Right lobe of liver (tissue), 4 donors: ENCODE results near the gene CCDC9.

Source experiments
- POLR2A ChIP-seq: fragments of 450-650 bp; IDR thresholded peaks from one replicate; pipeline ENCODE4 v1.6.1; 2017; ENCODE audit warnings: antibody characterized with exemption, mild to moderate bottlenecking
- TF ChIP-seq, protein P1 (sequence below), 4 donors: fragments of 200-600 bp in 3 of 4; fragments of 450-650 bp in 1 of 4; IDR thresholded peaks; one replicate each; pipeline versions ENCODE4 v1.5.1 to v1.8.0; 2016 to 2022; ENCODE audit warnings: antibody characterized with exemption in 4 of 4, mild to moderate bottlenecking in 2 of 4
- donor health status: DM: no; HTN: no; CAD: no.
- donor health status: DM: no; HTN: no; CAD: no.
- donor health status: DM: no; HTN: yes; CAD: no.

DNA sequence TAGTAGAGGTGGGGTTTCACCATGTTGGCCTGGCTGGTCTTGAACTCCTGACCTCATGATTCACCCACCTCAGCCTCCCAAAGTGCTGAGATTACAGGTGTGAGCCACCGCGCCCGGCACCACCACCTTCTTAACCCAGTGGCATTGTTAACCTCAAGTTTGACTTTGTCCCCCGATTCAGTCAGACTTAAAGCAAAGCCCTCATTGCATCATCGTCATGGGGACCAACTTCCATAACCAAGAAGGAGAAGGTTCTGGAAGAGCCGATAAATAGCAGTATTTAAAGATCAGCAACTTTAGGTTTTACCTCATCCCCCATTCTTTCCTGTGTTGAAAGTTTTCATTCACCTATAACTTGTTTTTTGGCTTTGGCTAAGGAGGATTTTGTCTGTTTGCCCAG is 11.7 kb downstream of the CCDC9 start:
- TF ChIP-seq, protein P1, sequence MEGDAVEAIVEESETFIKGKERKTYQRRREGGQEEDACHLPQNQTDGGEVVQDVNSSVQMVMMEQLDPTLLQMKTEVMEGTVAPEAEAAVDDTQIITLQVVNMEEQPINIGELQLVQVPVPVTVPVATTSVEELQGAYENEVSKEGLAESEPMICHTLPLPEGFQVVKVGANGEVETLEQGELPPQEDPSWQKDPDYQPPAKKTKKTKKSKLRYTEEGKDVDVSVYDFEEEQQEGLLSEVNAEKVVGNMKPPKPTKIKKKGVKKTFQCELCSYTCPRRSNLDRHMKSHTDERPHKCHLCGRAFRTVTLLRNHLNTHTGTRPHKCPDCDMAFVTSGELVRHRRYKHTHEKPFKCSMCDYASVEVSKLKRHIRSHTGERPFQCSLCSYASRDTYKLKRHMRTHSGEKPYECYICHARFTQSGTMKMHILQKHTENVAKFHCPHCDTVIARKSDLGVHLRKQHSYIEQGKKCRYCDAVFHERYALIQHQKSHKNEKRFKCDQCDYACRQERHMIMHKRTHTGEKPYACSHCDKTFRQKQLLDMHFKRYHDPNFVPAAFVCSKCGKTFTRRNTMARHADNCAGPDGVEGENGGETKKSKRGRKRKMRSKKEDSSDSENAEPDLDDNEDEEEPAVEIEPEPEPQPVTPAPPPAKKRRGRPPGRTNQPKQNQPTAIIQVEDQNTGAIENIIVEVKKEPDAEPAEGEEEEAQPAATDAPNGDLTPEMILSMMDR (IDR thresholded peaks at IDR 0.05), result no peak
- TF ChIP-seq POLR2A, result no peak
